NCI-H187 (cell line): ENCODE data around the gene FARS2.
A peak's percentile ranks its signal among the peaks of the same experiment; 100 is the strongest.

Experiments used
- DNase-seq, 2 experiments: peaks; one replicate each; lab custom pipeline; 2025; lab: John Stamatoyannopoulos, UW

The FARS2 gene

DNA sequence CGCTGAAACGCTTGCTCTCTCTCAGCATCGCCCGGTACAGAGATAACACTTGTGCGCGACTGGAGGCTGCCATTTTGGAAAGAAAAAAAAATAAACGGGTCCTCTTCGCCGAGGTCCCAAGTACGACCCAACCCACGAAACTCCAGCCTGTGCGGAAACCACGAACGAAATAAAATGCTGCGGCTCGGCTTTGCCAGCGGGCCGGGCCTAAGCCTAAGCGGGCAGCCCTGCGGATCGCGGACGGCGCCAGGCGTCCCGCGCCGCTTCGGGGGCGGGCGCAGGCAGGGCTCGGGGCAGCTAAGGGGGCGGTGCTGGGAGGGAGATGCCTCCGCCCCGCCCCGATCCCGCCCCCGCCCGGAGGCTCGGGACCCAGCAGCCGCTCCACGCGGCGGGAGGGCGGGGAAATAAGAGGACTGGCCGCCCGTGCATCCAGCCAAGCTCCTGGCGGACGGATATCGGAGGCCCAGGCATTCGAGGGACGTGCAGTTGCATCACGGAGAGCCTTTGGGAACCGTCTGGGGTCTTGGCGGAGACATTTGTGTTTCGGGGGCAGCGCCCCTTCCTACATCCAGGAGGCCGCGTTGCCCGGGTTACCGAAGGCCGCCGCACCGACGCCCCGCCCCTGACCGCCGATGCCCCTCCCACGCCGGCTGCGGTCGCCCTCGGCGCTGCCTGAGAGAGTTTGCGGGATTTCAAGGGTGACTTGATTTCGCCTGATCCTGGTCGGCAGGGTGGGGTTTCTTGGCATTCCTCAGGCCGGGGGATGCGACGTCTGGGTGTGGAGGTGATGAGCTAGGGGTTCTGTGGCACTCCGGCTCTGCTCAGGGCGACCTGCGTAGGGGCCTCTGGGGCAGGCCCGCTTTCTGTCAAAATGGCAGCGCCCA lies at the start of gene FARS2, which contains the start of gene LYRM4:
Gene FARS2, plus strand, starts transcription at position 853 of the 884 bp plus-strand sequence.
Gene LYRM4, minus strand, starts transcription at position 290 of the 884 bp plus-strand sequence. Its CDS starts 217 bp downstream, at position 73.
- peak; percentile 75 to 96 for DNase-seq

- DNase-seq = no peak
Observed at GRCh38 chr6:5213836-5214235, 47.5 kb upstream of the FARS2 start.

GRCh38 chr6:5214570-5215052 lies 46.7 kb upstream of the FARS2 start:
- DNase-seq = no peak

DNA sequence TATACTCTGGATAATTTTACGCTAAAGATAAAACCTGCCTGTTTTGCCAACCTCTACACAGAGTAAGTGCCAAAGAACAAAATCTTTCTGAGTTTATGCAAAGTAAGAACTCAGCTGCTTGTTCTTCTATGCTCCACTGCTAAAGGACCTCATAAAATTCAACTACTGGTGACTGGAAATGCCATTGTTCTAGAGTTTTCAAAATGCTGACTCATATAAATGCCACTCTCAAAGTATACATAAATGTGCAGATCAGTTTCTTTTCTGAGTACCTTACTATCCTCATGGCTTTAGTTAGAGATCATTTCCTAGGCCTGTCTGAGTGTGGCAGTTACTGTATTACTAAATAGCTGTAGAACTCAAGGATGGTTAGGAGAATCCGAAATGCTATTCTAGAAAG lies 46.2 kb upstream of the FARS2 start:
- DNase-seq = no peak

DNA sequence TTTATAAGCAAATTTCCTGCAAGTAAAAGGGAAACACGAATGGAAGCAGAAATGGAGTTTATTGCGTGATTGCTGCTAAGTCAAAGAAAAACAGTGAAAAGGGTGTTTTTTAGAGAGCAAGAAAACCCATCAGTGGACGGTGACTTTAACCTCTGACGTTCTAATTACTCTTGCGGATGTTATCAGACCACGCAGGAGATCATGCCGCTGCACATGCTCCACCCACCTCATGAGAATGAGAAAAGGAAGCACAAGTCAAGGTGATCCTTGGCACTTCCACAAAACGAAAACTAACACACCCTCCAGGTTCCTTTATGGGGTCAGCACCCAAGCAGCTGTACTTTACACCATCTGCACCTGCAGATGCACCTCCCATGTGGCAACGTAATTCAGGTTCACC lies 45.5 kb upstream of the FARS2 start:
- DNase-seq = no peak

DNA sequence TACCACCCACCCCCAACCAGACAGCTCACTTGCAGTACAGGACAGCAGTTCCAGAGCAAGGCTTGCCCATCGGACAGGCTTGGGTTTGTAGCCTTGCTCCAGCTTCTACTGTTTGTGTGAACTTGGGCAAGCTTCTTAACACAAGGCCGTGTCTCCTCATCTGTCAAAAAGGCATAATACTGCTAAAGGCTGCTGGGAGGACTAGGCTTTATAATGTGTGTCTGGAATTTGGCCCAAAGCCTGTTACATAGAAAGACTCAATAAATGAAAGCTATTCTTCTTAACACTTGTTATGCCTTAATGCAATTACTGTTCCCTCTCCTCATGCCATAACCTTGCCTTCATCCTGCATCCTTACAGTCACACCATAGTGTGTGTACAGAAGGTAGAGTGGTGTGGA lies 44.0 kb upstream of the FARS2 start:
- no peak for DNase-seq

DNA sequence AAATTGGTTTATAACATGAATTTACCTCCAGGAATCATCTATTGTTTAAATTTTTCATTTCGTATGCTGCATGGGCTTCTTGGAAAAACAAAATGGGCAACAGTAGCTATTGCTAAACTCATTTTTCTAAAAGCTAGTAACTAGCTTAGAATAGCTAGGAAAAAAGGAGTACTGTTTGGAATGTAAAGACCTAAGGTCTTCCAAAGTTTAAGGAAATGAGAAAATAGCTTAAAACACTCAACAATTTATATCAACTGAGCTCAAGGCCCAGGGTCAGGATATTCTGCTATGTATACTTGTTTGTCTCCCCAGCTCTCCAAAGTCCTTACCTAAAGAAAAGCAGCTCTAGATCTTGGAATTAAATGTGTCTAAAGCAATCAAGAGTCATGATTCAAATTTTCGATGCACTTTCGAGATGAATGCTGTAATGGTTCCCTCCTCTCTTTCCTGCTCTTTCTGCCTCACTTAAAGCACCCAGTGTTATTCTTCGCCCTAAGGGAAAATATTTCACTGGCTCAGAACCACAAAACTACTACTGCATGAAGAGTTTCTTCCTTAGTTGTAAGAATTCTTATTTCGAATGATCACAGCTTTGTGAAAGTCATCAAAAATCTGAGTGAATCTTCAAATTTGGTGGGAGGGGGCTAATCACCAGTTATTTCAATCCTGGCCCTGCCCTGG lies 42.2 kb upstream of the FARS2 start:
- DNase-seq = no peak

GRCh38 chr6:5220443-5220842 lies 40.9 kb upstream of the FARS2 start:
- no peak for DNase-seq

DNA sequence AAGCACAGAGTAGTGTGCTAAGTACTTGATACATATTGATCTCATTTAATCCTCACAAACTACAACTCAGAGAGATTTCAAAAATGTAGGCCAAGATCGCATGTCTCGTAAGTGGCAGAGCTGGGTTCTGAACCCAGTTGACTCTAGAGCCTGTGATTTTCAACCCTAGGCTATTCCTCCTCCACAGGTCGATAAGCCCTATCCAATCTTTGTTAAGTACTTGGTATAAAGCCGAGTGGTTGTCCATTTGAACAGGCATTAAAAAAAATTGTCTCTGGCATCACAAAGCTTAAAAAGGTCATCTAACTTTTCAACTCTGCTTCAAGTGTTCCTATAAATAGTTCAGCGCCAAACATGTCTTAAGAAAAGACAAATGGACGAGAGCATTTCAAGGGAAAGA lies 38.0 kb upstream of the FARS2 start:
- DNase-seq = no peak

DNA sequence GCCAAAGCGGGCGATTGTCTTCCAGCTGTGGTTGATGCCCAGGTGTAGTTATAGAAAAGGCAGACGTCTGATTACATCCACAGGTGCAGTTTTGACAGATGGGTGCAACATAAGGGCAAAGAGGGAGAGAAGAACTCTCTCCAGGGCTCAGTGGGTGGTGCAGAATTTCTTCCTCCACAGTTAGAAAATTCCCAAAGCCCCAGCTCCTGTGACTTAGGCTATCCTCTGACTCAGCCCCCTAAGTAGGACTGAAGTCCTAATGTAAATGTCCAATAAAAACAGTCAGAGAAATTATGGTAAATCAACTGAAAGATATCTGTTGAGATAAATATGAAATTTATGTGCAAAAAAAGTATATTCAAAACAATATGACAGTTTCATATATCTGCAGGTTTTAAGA lies 32.0 kb upstream of the FARS2 start:
- DNase-seq = no peak

- no peak for DNase-seq
Observed at GRCh38 chr6:5230081-5230480, 31.2 kb upstream of the FARS2 start.

DNA sequence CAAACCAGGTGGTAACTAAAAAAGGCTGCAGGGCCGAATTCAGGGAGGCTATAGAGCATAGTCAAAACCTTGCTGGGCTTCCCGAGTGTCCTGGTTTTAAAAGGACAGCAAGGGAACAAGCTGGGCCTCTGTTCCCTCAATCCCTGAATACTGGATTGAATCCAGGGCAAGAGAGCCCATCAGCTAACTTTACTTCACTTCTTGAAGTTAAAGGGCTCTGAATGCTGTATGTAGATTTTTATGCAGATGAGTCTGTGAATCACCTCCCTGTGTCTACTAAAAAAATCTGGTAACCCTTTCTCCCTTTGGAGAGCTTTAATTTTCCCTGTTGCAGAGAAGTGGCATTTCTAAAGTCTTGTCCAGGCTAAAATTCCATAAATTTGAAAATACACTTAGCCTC lies 30.0 kb upstream of the FARS2 start:
- DNase-seq = no peak

DNA sequence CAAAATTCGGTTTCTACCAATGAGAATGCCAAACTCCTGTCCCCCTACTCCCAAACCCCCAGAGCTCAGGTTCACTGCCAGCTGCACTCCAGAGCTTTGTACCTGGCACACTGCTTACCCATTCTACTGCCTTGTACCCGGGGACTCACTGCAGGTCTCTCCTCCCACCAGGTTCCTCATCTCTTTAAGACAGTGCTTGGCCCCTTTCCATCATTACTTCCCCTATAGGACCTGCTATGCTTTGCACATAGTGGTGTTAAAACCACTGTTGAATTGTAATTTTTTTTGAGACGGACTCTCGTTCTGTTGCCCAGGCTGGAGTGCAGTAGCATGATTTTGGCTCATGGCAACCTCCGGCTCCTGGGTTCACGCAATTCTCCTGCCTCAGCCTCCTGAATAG lies 26.4 kb upstream of the FARS2 start:
- no peak for DNase-seq

DNA sequence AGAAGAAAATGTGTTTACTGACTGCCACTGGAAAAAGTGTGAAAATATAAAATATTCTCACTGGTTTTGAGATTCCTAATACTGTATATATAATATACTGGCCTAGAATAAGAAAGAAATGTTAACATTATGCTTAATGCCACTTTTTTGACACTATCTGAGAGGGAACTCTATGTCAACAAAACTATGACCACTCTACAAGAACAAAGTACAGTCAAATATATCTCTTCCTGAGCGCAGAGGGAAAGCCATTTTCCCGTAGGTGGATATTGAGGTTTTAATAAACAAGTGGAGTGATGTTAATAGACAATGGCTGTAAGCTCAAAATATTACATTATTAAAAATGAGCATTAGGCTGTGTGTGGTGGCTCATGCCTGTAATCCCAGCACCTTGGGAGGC lies 25.5 kb upstream of the FARS2 start:
- no peak for DNase-seq

DNA sequence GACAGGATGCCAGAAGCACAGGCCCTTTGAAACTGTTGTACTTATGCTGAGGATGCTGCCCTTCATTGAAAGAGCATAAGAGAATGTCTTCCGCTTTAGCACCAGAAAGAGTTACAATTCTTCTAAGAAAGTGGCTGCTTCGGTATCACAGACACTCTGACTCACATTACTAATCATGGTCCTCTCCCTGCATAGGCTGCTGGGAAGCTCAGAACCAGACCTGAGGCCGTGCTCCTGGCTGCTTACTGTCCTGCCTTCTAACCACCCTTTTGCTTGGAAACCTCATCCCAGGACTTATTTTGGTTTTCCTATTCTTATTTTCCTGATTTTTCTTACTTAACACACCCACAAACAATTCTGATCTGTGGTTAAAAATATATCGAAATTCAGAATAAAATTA lies 23.5 kb upstream of the FARS2 start:
- no peak for DNase-seq

DNA sequence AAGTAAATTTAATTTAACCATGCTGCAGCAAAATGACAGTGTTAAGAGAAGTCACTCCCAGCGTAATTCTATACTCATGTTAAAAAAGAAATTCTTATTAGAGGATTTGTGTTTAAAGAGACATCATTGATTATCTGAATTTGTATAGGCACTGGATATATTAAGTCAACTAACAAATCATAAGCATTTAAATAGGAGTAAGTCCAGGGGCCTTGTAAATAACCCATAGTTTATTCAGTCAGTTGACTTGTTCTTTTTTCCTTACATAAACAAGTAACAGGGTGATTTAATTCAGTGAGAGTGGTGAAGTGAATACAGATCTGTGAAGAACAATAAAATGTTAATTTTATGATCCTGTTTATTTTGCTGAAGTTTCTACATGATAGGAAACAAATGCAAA lies 23.0 kb upstream of the FARS2 start:
- DNase-seq = no peak

GRCh38 chr6:5241252-5241651 lies 20.1 kb upstream of the FARS2 start:
- no peak for DNase-seq

GRCh38 chr6:5243069-5243468 lies 18.2 kb upstream of the FARS2 start:
- DNase-seq = no peak

DNA sequence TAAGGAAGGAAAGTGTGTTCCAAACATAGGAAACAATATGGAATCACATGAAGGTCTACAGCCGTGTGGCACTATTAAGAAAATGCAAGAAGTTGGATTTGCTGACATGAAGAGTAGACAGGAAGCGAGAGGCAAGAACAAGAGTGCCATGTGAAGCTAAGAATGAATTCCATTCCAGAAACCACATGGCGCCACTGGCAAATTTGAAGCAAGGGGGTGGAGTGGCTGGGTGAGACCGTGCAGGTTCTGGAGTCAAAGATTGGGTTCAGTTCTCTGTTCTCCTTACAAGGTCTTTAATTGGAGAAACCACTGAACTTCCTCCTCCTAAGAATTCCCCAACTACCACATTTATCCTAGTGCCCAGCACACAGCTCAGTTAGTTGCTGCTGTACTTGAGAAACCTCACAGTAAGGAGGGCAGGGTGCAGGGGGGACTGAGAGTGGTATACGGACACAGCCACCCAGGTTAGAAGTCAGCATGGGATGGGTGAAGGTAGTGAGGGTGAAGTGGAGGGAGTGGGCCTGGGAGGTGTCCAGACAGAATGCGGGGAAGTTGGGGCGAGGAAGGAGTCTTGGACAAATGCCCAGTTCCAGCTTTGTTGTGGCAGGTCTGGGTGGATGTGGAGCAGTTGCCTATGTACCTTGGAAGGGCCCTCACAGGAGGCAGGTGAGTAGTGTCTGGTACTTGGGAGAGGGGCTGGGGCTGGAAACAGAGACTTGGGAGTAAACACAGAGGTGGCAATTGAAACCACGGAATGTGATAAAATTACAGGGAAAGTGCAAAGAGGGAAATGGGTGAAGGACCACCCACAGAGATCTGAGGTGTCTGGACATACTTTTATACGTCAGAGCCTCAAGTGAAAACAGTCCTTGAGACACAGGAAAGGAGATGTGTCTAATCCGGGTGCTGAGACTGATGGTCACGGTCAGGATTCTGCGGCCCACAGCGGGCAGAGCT lies 14.9 kb upstream of the FARS2 start:
- DNase-seq = no peak

DNA sequence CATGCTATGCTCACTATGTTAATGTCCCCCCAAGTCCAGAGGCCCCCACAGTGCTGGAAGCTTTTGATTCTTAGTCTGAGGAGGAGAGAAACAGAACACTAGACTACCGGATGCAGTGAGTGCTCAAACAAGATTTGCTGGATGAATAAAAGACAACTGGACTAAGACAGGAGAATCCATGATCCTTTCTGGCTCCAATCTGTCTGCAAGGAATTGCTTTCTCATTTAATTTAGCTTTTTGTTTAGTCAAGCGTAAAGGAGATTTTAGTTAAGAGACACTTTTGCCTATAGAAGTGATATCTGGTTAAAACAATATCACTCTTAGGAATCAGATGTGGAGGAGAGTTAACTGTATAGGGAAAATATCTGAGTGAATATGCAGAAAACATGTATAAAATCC lies 14.1 kb upstream of the FARS2 start:
- DNase-seq = no peak

DNA sequence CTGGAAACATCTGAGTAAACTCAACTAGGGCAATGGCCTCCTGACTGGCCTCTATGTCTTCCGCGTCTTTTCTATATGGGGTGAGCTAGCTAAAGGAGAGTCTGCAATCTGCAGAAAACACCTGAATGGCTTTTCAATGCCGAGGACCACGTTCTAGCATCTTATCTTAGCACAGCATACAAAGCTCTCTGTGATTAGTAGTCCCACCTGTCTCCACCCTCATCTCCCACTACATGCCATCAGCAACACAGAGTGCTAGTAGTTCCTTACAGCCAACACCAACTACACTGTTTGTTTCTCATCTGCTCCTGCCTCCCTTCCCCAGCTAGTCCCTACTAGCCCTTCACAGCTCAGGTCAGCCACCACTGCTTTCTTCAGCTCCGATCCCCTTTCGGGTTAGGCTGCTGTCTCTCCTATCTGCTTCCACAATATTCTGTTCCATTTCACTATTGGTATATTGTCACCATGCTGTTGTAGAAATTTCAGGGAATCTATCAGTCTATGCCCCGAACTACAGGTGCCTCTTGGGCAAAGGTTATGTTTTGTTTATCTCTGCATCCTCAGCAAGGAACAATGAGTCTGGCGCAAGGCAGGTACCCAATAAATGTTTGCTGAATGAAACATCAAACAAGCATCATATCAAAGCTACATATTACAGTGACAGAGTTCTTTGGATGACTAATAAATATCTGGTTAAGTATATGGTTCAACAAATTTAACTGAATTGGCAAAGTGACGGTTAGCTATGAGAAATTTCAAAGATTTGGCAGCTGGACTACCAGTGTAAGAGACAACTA lies 12.8 kb upstream of the FARS2 start:
- no peak for DNase-seq
